AG09309 (cell line): Measurements from ENCODE around the gene PRPH2.
"Not testable (repeated sequence)": the region's sequence is repeated elsewhere in the genome, so short reads cannot be mapped to it uniquely, and the experiment has no call there.

Source experiments
- DNase-seq: peaks from one replicate; pipeline ENCODE4 v3.0.0-alpha.2; 2010; ENCODE audit warnings: low read depth
- H3K4me3 ChIP-seq: 2 replicates; pipeline ENCODE4 v1.5.1; 2011; ENCODE audit warnings: mild to moderate bottlenecking, low read depth, low read length, moderate library complexity; ENCODE audit not compliant: control insufficient read depth
- CTCF ChIP-seq: IDR thresholded peaks from 2 replicates; pipeline ENCODE4 v1.5.1; 2011; ENCODE audit warnings: mild to moderate bottlenecking, low read depth, low read length, inconsistent platforms; ENCODE audit not compliant: insufficient read depth, control insufficient read depth; ENCODE audit errors: missing control alignments

Gene PRPH2

GRCh38 chr6:42679358-42679757, 43.0 kb downstream of the PRPH2 start:
- no peak overlapping the region for H3K4me3 ChIP-seq
- DNase-seq, result no peak
- no peak for TF ChIP-seq CTCF

- DNase-seq, result no peak
- no peak overlapping the region for H3K4me3 ChIP-seq
- no peak for TF ChIP-seq CTCF
Observed at GRCh38 chr6:42674780-42675179, 47.6 kb downstream of the PRPH2 start.

GRCh38 chr6:42674368-42674767, 48.0 kb downstream of the PRPH2 start:
- not testable (repeated sequence) for DNase-seq, H3K4me3 ChIP-seq

- DNase-seq, result no peak
- TF ChIP-seq CTCF, result no peak
- H3K4me3 ChIP-seq, result no peak overlapping the region
Observed at GRCh38 chr6:42664718-42665117, 57.7 kb downstream of the PRPH2 start.

- no peak overlapping the region for H3K4me3 ChIP-seq
- DNase-seq, result peak; percentile 3
- peak; percentile 84 for TF ChIP-seq CTCF
Observed at GRCh38 chr6:42661540-42662153, 60.8 kb downstream of the PRPH2 start.

- no peak for TF ChIP-seq CTCF
- DNase-seq, result no peak
- no peak overlapping the region for H3K4me3 ChIP-seq
Observed at GRCh38 chr6:42659806-42660205, 62.6 kb downstream of the PRPH2 start.

GRCh38 chr6:42653851-42654250, 68.5 kb downstream of the PRPH2 start:
- DNase-seq, result no peak
- no peak overlapping the region for H3K4me3 ChIP-seq
- TF ChIP-seq CTCF, result no peak
